ENCODE data around the gene CHD5. TPM values are rescaled to one million over a fixed set of nuclear protein-coding genes. Genes with fewer than 3 reads are reported as not detected.

CHD5 gene
- polyA plus RNA-seq, 1 experiment, result 0.04 TPM

- Histone ChIP-seq H3K4me3 (ENCODE audit: low read depth, low read length) (no peak overlapping the region), H3K36me3 (ENCODE audit: control insufficient read depth, insufficient read depth, low read length) (no peaks in the 10 kb centered on the region), H3K27me3 (ENCODE audit: control insufficient read depth, insufficient read depth, low read length) (peaks cover 6% of the 10 kb centered on the region)
- no peak for DNase-seq (ENCODE audit: low read depth)
- ChIA-PET POLR2A (no interaction called here), CTCF (no interaction called here)
- no peak for TF ChIP-seq CTCF (IDR thresholded peaks at IDR 0.05; ENCODE audit: insufficient read depth, low read depth, low read length)
These were observed 34.7 kb downstream of the CHD5 start for GRCh38 chr1:6145396-6145750.

GRCh38 chr1:6144647-6145395 lies 35.3 kb downstream of the CHD5 start:
- peaks cover 6% of the 10 kb centered on the region for H3K27me3 ChIP-seq (ENCODE audit: control insufficient read depth, insufficient read depth, low read length)
- no peak for DNase-seq (ENCODE audit: low read depth)
- H3K4me3 ChIP-seq (ENCODE audit: low read depth, low read length), result no peak overlapping the region
- H3K36me3 ChIP-seq (ENCODE audit: control insufficient read depth, insufficient read depth, low read length), result no peaks in the 10 kb centered on the region
- no peak for TF ChIP-seq CTCF (IDR thresholded peaks at IDR 0.05; ENCODE audit: insufficient read depth, low read depth, low read length)
- ChIA-PET POLR2A (no interaction called here), CTCF (interaction anchor here (0.6 kb wide), 1 partner anchor 41 kb away, joined by 3 read pairs; no protein-coding TSS in a partner anchor)

GRCh38 chr1:6144175-6144574 lies 35.9 kb downstream of the CHD5 start:
- no peak for DNase-seq (ENCODE audit: low read depth)
- no peak for TF ChIP-seq CTCF (IDR thresholded peaks at IDR 0.05; ENCODE audit: insufficient read depth, low read depth, low read length)
- Histone ChIP-seq H3K36me3 (ENCODE audit: control insufficient read depth, insufficient read depth, low read length) (no peaks in the 10 kb centered on the region), H3K27me3 (ENCODE audit: control insufficient read depth, insufficient read depth, low read length) (peaks cover 6% of the 10 kb centered on the region), H3K4me3 (ENCODE audit: low read depth, low read length) (no peak overlapping the region)
- ChIA-PET POLR2A (no interaction called here), CTCF (interaction anchor here (0.6 kb wide), 1 partner anchor 41 kb away, joined by 3 read pairs; no protein-coding TSS in a partner anchor)

GRCh38 chr1:6143395-6143794 lies 36.7 kb downstream of the CHD5 start:
- H3K27me3 ChIP-seq (ENCODE audit: control insufficient read depth, insufficient read depth, low read length), result peaks cover 6% of the 10 kb centered on the region
- TF ChIP-seq CTCF (IDR thresholded peaks at IDR 0.05; ENCODE audit: insufficient read depth, low read depth, low read length), result no peak
- ChIA-PET CTCF (no interaction called here), POLR2A (no interaction called here)
- DNase-seq (ENCODE audit: low read depth), result no peak
- H3K4me3 ChIP-seq (ENCODE audit: low read depth, low read length), result no peak overlapping the region
- no peaks in the 10 kb centered on the region for H3K36me3 ChIP-seq (ENCODE audit: control insufficient read depth, insufficient read depth, low read length)

GRCh38 chr1:6142734-6143133 lies 37.4 kb downstream of the CHD5 start:
- POLR2A ChIA-PET, result no interaction called here
- no peak for TF ChIP-seq CTCF (IDR thresholded peaks at IDR 0.05; ENCODE audit: insufficient read depth, low read depth, low read length)
- Histone ChIP-seq H3K36me3 (ENCODE audit: control insufficient read depth, insufficient read depth, low read length) (no peaks in the 10 kb centered on the region), H3K27me3 (ENCODE audit: control insufficient read depth, insufficient read depth, low read length) (peaks cover 6% of the 10 kb centered on the region), H3K4me3 (ENCODE audit: low read depth, low read length) (no peak overlapping the region)
- CTCF ChIA-PET, result no interaction called here
- no peak for DNase-seq (ENCODE audit: low read depth)
